CD14-positive monocyte (primary cell): ENCODE measurements around the gene GRK6. TPM values are rescaled to one million over a fixed set of nuclear protein-coding genes. Genes with fewer than 3 reads are reported as not detected.

Experiments used
- DNase-seq, 3 donors: peaks; one replicate each; pipeline ENCODE4 v3.0.0-alpha.2; 2011 to 2022
- H2AFZ ChIP-seq: 2 replicates; pipeline ENCODE4 v1.6.0; 2012; ENCODE audit warnings: mild to moderate bottlenecking, low read depth, low read length, inconsistent platforms; ENCODE audit not compliant: insufficient read depth, poor library complexity, severe bottlenecking
- H3K27ac ChIP-seq, 2 donors: 1 replicate in 1 of 2; 2 replicates in 1 of 2; pipeline ENCODE4 v1.5.1; 2012 to 2013; ENCODE audit warnings: low read length in 2 of 2, control low read depth in 1 of 2, inconsistent platforms in 1 of 2, low read depth in 1 of 2, mild to moderate bottlenecking in 1 of 2
- H3K27me3 ChIP-seq, 2 donors: one replicate each; pipeline versions ENCODE4 v1.6.0 to v1.6.1; 2011 to 2013; ENCODE audit warnings: low read length in 2 of 2; ENCODE audit not compliant: control insufficient read depth in 2 of 2, insufficient read depth in 2 of 2
- H3K36me3 ChIP-seq, 2 donors: replicated peaks in 1 of 2; 1 replicate in 1 of 2; 2 replicates in 1 of 2; pipeline versions ENCODE4 v1.5.1 to v1.6.1; 2012 to 2013; ENCODE audit warnings: low read length in 2 of 2, control low read depth in 1 of 2, inconsistent platforms in 1 of 2, mild to moderate bottlenecking in 1 of 2; ENCODE audit not compliant: insufficient read depth in 2 of 2, control insufficient read depth in 1 of 2
- H3K4me1 ChIP-seq, 2 donors: 1 replicate in 1 of 2; 2 replicates in 1 of 2; pipeline versions ENCODE4 v1.5.1 to v1.6.1; 2012 to 2013; ENCODE audit warnings: low read length in 2 of 2, control low read depth in 1 of 2, inconsistent platforms in 1 of 2, mild to moderate bottlenecking in 1 of 2, moderate library complexity in 1 of 2; ENCODE audit not compliant: insufficient read depth in 2 of 2, control insufficient read depth in 1 of 2
- H3K4me2 ChIP-seq: replicated peaks from 2 replicates; pipeline ENCODE3; 2012; ENCODE audit warnings: low read length, moderate library complexity, mild to moderate bottlenecking; ENCODE audit not compliant: poor library complexity, severe bottlenecking; ENCODE audit errors: extremely low read depth
- H3K4me3 ChIP-seq, 3 experiments: fragments of 200-600 bp in 1 of 3; sonication (generic) in 1 of 3; replicated peaks in 1 of 3; 1 replicate in 2 of 3; 2 replicates in 1 of 3; pipeline ENCODE4 v1.5.1; 2011 to 2013; ENCODE audit warnings: low read length in 3 of 3, mild to moderate bottlenecking in 3 of 3, control low read depth in 2 of 3, low read depth in 2 of 3, inconsistent platforms in 1 of 3, moderate library complexity in 1 of 3
- H3K79me2 ChIP-seq: 2 replicates; pipeline ENCODE4 v1.6.0; 2012; ENCODE audit warnings: mild to moderate bottlenecking, control low read depth, inconsistent platforms, low read length, moderate library complexity; ENCODE audit not compliant: insufficient read depth
- H3K9ac ChIP-seq: 2 replicates; pipeline ENCODE4 v1.6.0; 2017; ENCODE audit warnings: low read length, mild to moderate bottlenecking; ENCODE audit not compliant: insufficient read depth, poor library complexity, severe bottlenecking
- H3K9me3 ChIP-seq, 2 donors: replicated peaks in 1 of 2; 1 replicate in 1 of 2; 2 replicates in 1 of 2; pipeline versions ENCODE4 v1.5.1 to v1.6.1; 2012 to 2013; ENCODE audit warnings: low read length in 2 of 2, control low read depth in 1 of 2; ENCODE audit not compliant: control insufficient read depth in 1 of 2, insufficient read depth in 1 of 2
- H4K20me1 ChIP-seq: 2 replicates; pipeline ENCODE4 v1.6.0; 2012; ENCODE audit warnings: mild to moderate bottlenecking, low read length, control low read depth, moderate library complexity; ENCODE audit not compliant: insufficient read depth
- H3K27ac Mint-ChIP-seq, 7 donors: one replicate each; pipeline ENCODE4 v1.8.0; 2020; ENCODE audit warnings: mild to moderate bottlenecking in 7 of 7, mixed read lengths in 7 of 7, moderate library complexity in 6 of 7, inconsistent platforms in 2 of 7
- H3K27me3 Mint-ChIP-seq, 3 donors: one replicate each; pipeline ENCODE4 v1.8.0; 2021 to 2022; ENCODE audit warnings: low read depth in 3 of 3, mild to moderate bottlenecking in 3 of 3, mixed read lengths in 3 of 3, moderate library complexity in 3 of 3, inconsistent platforms in 1 of 3
- H3K36me3 Mint-ChIP-seq, 2 donors: one replicate each; pipeline ENCODE4 v1.8.0; 2020; ENCODE audit warnings: mixed read lengths in 2 of 2, inconsistent platforms in 1 of 2, mild to moderate bottlenecking in 1 of 2
- H3K4me1 Mint-ChIP-seq: one replicate; pipeline ENCODE4 v1.8.0; 2020; ENCODE audit warnings: mild to moderate bottlenecking, mixed read lengths
- H3K4me3 Mint-ChIP-seq, 2 donors: one replicate each; pipeline ENCODE4 v1.8.0; 2020; ENCODE audit warnings: mild to moderate bottlenecking in 2 of 2, mixed read lengths in 2 of 2, moderate library complexity in 1 of 2
- H3K9me3 Mint-ChIP-seq, 7 donors: one replicate each; pipeline ENCODE4 v1.8.0; 2020 to 2022; ENCODE audit warnings: mixed read lengths in 7 of 7, mild to moderate bottlenecking in 6 of 7, moderate library complexity in 6 of 7, inconsistent platforms in 2 of 7
- WGBS: methylation state at CpG from one replicate; pipeline ENCODE4 v1.1.5; 2013; ENCODE audit warnings: missing lambda C conversion rate; ENCODE audit not compliant: insufficient coverage; 5-methylcytosine and 5-hydroxymethylcytosine counted together
- intact Hi-C, 2 donors: fragments of 100-400 bp; cut with micrococcal nuclease; formaldehyde crosslinking; loops; one replicate each; pipeline versions ENCODE4 v1.15.0 to v1.15.1; 2023
- polyA plus RNA-seq, 3 donors: library from polyadenylated mRNA; depleted of rRNA in 1 of 3; unstranded in 2 of 3; stranded (reverse) in 1 of 3; fragments of 300-500 nt in 2 of 3; fragments of >200 nt in 1 of 3; fragmentation: Illumina TruSeq in 2 of 3; gene quantifications; 1 replicate in 2 of 3; 2 replicates in 1 of 3; pipeline ENCODE4 v1.2.3, GENCODE V29; 2012 to 2021
- TF ChIP-seq, protein P1 (sequence below): fragments of 200-600 bp; IDR thresholded peaks from one replicate; pipeline ENCODE4 v1.8.0; 2022; ENCODE audit warnings: antibody characterized with exemption, mild to moderate bottlenecking

GRK6 gene
- polyA plus RNA-seq, 3 donors: 41.6 to 101 (median 63.4) TPM

DNA sequence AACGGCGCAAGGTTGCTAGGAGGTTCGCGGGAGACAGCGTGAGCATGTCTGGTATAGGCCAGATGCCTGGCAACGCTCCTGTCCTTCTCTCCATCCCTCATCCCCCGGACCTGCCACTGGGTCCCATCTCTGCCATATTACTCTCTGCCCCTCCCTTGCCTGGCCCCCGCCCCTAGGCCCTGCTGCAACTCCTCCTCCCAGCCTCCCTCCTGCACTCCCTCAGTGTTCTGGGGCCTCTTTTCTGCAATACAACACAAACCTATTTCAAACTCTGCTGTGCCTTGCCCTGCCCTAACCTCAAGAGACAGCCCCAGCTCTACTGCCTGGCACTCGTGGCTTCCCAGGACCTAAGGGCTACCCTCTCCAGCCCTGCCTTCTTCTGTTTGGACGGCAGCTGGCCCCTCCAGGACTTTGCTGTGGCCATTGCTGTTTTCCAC is 55.9 kb downstream of the GRK6 start:
- TF ChIP-seq, protein P1, sequence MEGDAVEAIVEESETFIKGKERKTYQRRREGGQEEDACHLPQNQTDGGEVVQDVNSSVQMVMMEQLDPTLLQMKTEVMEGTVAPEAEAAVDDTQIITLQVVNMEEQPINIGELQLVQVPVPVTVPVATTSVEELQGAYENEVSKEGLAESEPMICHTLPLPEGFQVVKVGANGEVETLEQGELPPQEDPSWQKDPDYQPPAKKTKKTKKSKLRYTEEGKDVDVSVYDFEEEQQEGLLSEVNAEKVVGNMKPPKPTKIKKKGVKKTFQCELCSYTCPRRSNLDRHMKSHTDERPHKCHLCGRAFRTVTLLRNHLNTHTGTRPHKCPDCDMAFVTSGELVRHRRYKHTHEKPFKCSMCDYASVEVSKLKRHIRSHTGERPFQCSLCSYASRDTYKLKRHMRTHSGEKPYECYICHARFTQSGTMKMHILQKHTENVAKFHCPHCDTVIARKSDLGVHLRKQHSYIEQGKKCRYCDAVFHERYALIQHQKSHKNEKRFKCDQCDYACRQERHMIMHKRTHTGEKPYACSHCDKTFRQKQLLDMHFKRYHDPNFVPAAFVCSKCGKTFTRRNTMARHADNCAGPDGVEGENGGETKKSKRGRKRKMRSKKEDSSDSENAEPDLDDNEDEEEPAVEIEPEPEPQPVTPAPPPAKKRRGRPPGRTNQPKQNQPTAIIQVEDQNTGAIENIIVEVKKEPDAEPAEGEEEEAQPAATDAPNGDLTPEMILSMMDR: no peak
- Histone ChIP-seq H4K20me1 (peaks cover 32% of the 10 kb centered on the region), H3K36me3 (peaks cover 24 to 48% of the 10 kb centered on the region in 2 donors), H3K4me3 (no peak overlapping the region), H3K4me1 (peaks cover 31 to 32% of the 10 kb centered on the region in 2 donors), H3K9ac (no peak overlapping the region), H3K27me3 (peaks cover 0 to 3% of the 10 kb centered on the region in 2 donors), H3K4me2 (no peak overlapping the region), H2AFZ (no peak overlapping the region), H3K27ac (no peak overlapping the region), H3K9me3 (no peaks in the 10 kb centered on the region), H3K79me2 (no peaks in the 10 kb centered on the region)
- Mint-ChIP-seq H3K9me3 (peaks cover 0 to 14% (median 0%) of the 10 kb centered on the region in 7 donors), H3K4me1 (peaks cover 32% of the 10 kb centered on the region), H3K27ac (no peak overlapping the region), H3K4me3 (no peak overlapping the region), H3K27me3 (peaks cover 15 to 28% (median 19%) of the 10 kb centered on the region in 3 donors), H3K36me3 (peaks cover 55 to 65% of the 10 kb centered on the region in 2 donors)
- intact Hi-C loops: no loop called here
- DNase-seq: no peak
- 98% methylated on average over 5 of the region's 10 CpGs for WGBS

DNA sequence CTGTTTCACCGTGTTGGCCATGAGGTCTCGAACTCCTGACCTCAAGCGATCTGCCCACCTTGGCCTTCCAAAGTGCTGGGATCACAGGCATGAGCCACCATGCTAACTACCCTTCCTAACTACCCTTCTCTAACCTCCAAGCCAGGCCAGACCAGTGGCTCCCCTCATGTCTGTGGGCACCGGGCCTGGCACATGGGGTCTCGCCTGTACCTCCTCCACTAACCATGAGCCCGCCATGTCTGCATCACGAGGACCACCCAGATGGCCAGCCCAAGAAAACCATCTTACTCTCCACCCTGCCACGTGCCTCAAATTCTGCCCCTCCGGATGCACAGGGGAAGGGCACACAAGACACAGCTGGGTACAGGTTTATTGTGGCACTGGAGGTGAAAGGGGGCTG is 56.6 kb downstream of the GRK6 start:
- WGBS: 96% methylated on average over 4 of the region's 9 CpGs
- DNase-seq: no peak
- Mint-ChIP-seq H3K27me3 (peaks cover 15 to 24% (median 16%) of the 10 kb centered on the region in 3 donors), H3K4me1 (peaks cover 26% of the 10 kb centered on the region), H3K36me3 (peaks cover 61 to 69% of the 10 kb centered on the region in 2 donors), H3K9me3 (peaks cover 0 to 14% (median 0%) of the 10 kb centered on the region in 7 donors), H3K4me3 (peak overlapping the region in 1 of 2 donors; percentile 55), H3K27ac (no peak overlapping the region)
- no peaks in the 10 kb centered on the region for H3K9me3 ChIP-seq
- peaks cover 29 to 55% of the 10 kb centered on the region in 2 donors for H3K36me3 ChIP-seq
- H3K27ac ChIP-seq: no peak overlapping the region
- peaks cover 0 to 3% of the 10 kb centered on the region in 2 donors for H3K27me3 ChIP-seq
- no peaks in the 10 kb centered on the region for H3K79me2 ChIP-seq
- H3K4me3 ChIP-seq: no peak overlapping the region
- peaks cover 39% of the 10 kb centered on the region for H4K20me1 ChIP-seq
- intact Hi-C loops: no loop called here
- H3K4me2 ChIP-seq: no peak overlapping the region
- H3K9ac ChIP-seq: no peak overlapping the region
- TF ChIP-seq, protein P1: no peak
- no peak overlapping the region for H2AFZ ChIP-seq
- peaks cover 26% of the 10 kb centered on the region in 2 donors for H3K4me1 ChIP-seq
